ENCODE results near the gene SNTA1.
A peak's percentile ranks its signal among the peaks of the same experiment; 100 is the strongest.
"Not testable (repeated sequence)": the region's sequence is repeated elsewhere in the genome, so short reads cannot be mapped to it uniquely, and the experiment has no call there.

SNTA1 gene

GRCh38 chr20:33391722-33392415 lies 51.7 kb downstream of the SNTA1 start:
- no peak overlapping the region for H3K4me3 ChIP-seq (ENCODE audit: low read depth, low read length)
- peak; percentile 82 for DNase-seq (ENCODE audit: low read depth)
- no peak for TF ChIP-seq CTCF (conservative IDR thresholded peaks at IDR 0.05; ENCODE audit: low read depth, low read length)

GRCh38 chr20:33389326-33389725 lies 54.2 kb downstream of the SNTA1 start:
- DNase-seq (ENCODE audit: low read depth); H3K4me3 ChIP-seq (ENCODE audit: low read depth, low read length): not testable (repeated sequence)

GRCh38 chr20:33388268-33388667 lies 55.3 kb downstream of the SNTA1 start:
- H3K4me3 ChIP-seq (ENCODE audit: low read depth, low read length), result no peak overlapping the region
- no peak for TF ChIP-seq CTCF (conservative IDR thresholded peaks at IDR 0.05; ENCODE audit: low read depth, low read length)
- no peak for DNase-seq (ENCODE audit: low read depth)

GRCh38 chr20:33387177-33387576 lies 56.4 kb downstream of the SNTA1 start:
- H3K4me3 ChIP-seq (ENCODE audit: low read depth, low read length), result no peak overlapping the region
- no peak for DNase-seq (ENCODE audit: low read depth)
- no peak for TF ChIP-seq CTCF (conservative IDR thresholded peaks at IDR 0.05; ENCODE audit: low read depth, low read length)

GRCh38 chr20:33386673-33387072 lies 56.9 kb downstream of the SNTA1 start:
- no peak overlapping the region for H3K4me3 ChIP-seq (ENCODE audit: low read depth, low read length)
- DNase-seq (ENCODE audit: low read depth), result no peak
- no peak for TF ChIP-seq CTCF (conservative IDR thresholded peaks at IDR 0.05; ENCODE audit: low read depth, low read length)

- TF ChIP-seq CTCF (conservative IDR thresholded peaks at IDR 0.05; ENCODE audit: low read depth, low read length), result no peak
- H3K4me3 ChIP-seq (ENCODE audit: low read depth, low read length), result no peak overlapping the region
- DNase-seq (ENCODE audit: low read depth), result no peak
These were observed 66.2 kb downstream of the SNTA1 start for GRCh38 chr20:33377366-33377765.

- TF ChIP-seq CTCF (conservative IDR thresholded peaks at IDR 0.05; ENCODE audit: low read depth, low read length), result no peak
- H3K4me3 ChIP-seq (ENCODE audit: low read depth, low read length), result no peak overlapping the region
- DNase-seq (ENCODE audit: low read depth), result peak; percentile 50
These were observed 69.6 kb downstream of the SNTA1 start for GRCh38 chr20:33373735-33374605.

Data from choroid plexus epithelial cell (primary cell).